ENCODE data around the gene WDR55.
"Not testable (repeated sequence)": the region's sequence is repeated elsewhere in the genome, so short reads cannot be mapped to it uniquely, and the experiment has no call there.

Gene WDR55

DNA sequence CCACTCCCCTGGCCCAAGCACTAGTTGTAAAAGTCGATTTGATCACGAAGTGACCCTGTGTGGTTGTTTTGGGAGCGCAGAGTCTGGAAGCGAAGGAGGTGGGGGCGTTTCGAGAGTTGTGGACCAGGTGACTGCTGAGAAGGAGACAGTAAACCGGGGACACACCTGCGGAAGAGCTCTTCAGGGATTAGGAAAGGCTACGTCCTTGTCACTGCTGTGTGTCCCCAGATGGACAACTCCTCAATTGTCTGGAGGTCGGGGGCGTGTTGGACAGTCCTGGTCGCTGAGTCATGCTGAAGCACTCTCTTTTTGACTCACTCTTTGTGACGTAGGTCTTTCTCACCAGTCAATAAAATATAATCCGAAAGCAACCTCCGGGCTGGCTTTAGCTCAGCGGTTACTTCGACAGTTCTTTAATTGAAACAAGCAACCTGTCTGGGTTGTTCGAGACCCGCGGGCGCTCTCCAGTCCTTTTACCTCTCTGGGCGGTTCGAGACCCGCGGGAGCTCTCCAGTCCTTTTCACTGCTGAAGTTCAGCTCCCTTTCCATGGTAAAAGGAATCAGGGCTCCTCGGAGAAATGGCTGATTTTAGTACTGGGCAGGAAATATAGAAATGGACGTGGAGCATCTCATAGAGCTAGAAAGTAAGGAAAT lies 46.3 kb downstream of the WDR55 start:
- peak; percentile 78 for DNase-seq (ENCODE audit: low read depth)

DNA sequence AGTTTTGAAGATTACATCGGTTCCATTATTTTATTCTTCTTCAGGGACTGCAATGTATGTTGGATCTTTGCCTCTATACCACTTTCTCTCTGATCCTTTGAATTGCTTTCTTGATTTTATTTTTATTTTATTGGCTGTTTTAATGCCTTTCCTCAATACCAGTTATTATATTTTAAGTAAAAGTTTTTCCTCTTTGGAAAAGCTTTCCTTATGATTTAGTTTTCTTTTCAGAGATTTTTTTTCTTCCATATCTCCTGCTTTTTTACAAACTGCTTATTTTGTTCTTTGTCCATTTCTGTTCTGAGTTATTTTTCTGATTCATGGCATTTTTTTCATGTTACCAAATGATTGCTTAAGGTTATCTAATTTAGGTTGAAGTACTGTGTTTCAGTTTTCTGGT lies 47.1 kb downstream of the WDR55 start:
- no peak for DNase-seq (ENCODE audit: low read depth)

DNA sequence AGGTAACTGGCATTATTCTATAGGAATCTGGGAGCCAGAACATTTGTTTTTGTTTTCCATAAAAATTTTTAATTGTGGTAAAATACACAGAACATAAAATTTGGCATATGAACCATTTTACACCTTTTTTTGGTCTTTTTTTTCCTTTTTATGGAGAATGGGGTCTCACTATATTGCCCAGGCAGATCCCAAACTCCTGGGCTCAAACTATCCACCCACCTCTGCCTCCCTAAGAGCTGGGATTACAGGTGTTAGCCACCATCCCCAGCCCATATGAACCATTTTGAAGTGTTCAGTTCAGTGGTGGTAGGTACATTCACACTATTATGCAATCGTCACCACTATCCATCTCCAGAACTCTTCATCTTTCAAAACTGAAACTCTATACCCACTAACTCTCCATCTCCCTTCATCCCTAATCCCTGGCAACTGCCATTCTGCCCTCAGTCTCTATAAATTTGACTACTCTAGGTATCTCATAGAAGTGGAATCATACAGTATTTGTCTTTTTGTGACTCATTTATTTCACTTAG lies 48.9 kb downstream of the WDR55 start:
- DNase-seq (ENCODE audit: low read depth) = no peak

DNA sequence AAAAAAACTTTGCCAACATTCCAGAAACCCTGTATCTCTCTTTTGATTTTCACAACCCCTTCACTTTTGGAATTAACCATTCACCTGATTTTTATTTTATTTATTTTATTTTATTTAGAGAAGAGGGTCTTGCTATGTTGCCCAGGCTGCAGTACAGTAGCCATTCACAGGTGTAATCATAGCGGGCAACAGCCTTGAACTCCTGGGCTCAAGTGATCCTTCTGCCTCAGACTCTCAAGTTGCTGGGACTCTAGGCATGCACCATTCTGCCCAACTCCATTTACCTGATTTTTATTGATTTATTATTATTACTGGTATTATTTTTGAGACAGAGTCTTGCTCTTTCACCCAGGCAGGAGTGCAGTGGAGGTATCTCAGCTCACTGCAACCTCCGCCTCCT lies 51.5 kb downstream of the WDR55 start:
- DNase-seq (ENCODE audit: low read depth) = not testable (repeated sequence)

DNA sequence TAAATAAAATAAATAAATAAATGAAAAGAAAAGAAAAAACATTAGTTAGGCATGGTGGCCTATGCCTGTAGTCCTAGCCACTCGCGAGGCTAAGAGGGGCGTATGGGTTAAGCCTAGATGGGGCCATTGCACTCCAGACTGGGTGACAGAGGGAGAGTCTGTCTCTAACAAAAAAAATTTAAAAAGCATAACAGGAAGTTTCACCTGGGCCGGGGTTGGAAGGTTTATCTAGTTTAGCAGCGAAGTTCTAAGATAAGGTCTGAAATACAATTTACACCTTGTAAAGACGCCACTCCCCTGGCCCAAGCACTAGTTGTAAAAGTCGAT lies 53.5 kb downstream of the WDR55 start:
- DNase-seq (ENCODE audit: low read depth) = no peak

DNA sequence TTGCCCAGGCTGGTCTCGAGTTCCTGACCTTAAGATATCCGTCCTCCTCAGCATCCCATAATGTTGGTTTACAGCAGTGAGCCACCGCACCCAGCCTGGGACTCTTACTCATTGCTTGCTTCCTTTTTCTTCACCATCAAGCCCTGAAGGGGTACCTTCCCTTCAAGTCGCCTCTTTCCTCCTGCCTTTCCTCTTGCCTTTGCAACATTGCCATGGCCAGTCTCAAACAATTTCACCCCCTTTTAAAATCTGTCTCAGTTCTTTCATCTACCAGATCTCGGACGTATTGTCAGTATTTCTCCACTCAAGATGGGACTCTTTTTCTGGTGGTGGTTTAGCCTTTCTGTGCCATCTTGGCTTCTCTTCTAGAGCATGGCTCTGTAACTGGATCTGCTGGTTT lies 56.0 kb downstream of the WDR55 start:
- not testable (repeated sequence) for DNase-seq (ENCODE audit: low read depth)

DNA sequence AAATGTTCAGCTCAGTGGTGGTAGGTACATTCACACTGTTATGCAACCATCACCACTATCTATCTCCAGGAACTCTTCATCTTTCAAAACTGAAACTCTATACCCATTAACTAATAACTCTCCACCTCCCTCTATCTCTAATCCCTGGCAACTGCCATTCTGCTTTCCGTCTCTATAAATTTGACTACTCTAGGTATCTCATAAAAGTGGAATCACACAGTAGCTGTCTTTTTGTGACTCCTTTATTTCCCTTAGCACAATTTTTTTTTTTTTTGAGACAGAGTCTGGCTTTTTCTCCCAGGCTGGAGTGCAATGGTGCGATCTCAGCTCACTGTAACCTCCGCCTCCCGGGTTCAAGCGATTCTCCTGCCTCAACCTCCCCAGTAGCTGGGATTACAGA lies 56.7 kb downstream of the WDR55 start:
- DNase-seq (ENCODE audit: low read depth) = not testable (repeated sequence)

Measured in stimulated activated CD8-positive, alpha-beta memory T cell treated with anti-CD3 and anti-CD28 coated beads, Interleukin-4, amount 100 ng/mL, for 24 hours (primary cell).